ENCODE results near the gene ZIC1. TPM values are rescaled to one million over a fixed set of nuclear protein-coding genes. Genes with fewer than 3 reads are reported as not detected.

Gene ZIC1
- total RNA-seq, 1 experiment from 2014 or later = not detected

- CTCF ChIA-PET = no interaction called here
- no peaks in the 10 kb centered on the region for H3K27me3 ChIP-seq (ENCODE audit: insufficient read depth, low read depth)
Measured at GRCh38 chr3:147387291-147387884, 21.8 kb upstream of the ZIC1 start.

DNA sequence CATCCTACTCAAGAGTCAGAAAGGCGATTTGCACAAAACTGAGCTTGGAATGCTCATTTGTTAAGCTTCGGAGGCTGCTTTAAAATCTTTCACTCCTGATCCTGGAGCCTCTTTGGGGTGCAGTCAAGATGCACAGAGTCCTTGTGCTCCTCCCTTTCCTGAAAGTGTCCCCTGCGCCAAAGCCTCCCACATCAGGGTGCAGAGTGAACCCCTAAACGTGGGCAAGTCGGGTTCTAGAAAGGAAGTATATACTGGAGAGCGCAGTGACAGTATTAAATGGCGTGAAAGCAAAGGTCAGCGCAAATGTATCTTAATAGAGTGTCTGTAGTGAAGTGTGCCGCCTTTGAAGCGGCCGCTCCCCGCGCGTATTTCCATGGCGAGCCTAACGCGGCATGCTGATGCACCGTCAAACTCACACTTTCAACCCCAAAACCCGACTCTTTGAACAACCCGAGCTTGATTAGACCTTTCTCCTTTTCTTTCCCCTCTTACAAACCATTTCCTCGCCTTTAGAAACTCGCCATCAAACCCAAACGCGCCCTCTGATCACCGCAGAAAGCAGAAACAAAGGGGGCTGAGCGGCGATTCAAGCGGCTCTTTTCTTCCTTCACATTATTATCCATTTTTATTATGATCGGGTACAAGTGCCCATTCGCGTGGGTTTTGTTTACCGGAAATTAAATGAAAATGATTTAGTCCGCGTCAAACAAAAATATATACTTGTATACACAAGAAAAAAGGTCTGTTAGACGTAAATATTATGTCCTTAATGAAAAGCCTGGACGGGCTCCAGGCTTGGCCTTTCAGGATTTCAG is 21.1 kb upstream of the ZIC1 start:
- DNase-seq = no peak
- BruUV-seq (replicated peaks) = no TSS peak
- Histone ChIP-seq H4K20me1 (ENCODE audit: insufficient read depth) (no peaks in the 10 kb centered on the region), H2AFZ (no peak overlapping the region), H3K27ac (no peak overlapping the region), H3F3A (ENCODE audit: insufficient read depth, low read depth) (no peaks in the 10 kb centered on the region), H3K9me3 (ENCODE audit: insufficient read depth, low read depth) (no peaks in the 10 kb centered on the region), H3K4me2 (no peak overlapping the region), H3K27me3 (ENCODE audit: insufficient read depth, low read depth) (no peaks in the 10 kb centered on the region), H3K4me3 (no peak overlapping the region), H3K9me2 (ENCODE audit: insufficient read depth) (no peaks in the 10 kb centered on the region), H3K4me1 (replicated peaks; ENCODE audit: insufficient read depth) (no peaks in the 10 kb centered on the region), H3K36me3 (ENCODE audit: low read depth) (no peaks in the 10 kb centered on the region), H3K79me2 (ENCODE audit: low read depth) (no peaks in the 10 kb centered on the region)
- ChIA-PET CTCF (no interaction called here), POLR2A (ENCODE audit: unreplicated experiment) (no interaction called here)
- intact Hi-C loops (cut with micrococcal nuclease; ENCODE audit: unreplicated experiment) = no loop called here
- TF ChIP-seq, protein P1, sequence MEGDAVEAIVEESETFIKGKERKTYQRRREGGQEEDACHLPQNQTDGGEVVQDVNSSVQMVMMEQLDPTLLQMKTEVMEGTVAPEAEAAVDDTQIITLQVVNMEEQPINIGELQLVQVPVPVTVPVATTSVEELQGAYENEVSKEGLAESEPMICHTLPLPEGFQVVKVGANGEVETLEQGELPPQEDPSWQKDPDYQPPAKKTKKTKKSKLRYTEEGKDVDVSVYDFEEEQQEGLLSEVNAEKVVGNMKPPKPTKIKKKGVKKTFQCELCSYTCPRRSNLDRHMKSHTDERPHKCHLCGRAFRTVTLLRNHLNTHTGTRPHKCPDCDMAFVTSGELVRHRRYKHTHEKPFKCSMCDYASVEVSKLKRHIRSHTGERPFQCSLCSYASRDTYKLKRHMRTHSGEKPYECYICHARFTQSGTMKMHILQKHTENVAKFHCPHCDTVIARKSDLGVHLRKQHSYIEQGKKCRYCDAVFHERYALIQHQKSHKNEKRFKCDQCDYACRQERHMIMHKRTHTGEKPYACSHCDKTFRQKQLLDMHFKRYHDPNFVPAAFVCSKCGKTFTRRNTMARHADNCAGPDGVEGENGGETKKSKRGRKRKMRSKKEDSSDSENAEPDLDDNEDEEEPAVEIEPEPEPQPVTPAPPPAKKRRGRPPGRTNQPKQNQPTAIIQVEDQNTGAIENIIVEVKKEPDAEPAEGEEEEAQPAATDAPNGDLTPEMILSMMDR (conservative IDR thresholded peaks at IDR 0.05) = no peak
- no peak for TF ChIP-seq EZH2 (IDR thresholded peaks at IDR 0.05; ENCODE audit: low read depth)

More at GRCh38 chr3:147387291-147387884, 21.8 kb upstream of the ZIC1 start:
- TF ChIP-seq, protein P1 (conservative IDR thresholded peaks at IDR 0.05) = no peak
- no peak for TF ChIP-seq EZH2 (IDR thresholded peaks at IDR 0.05; ENCODE audit: low read depth)
- H4K20me1 ChIP-seq (ENCODE audit: insufficient read depth) = no peaks in the 10 kb centered on the region
- H3K9me2 ChIP-seq (ENCODE audit: insufficient read depth) = no peaks in the 10 kb centered on the region
- no TSS peak for BruUV-seq (replicated peaks)
- intact Hi-C loops (cut with micrococcal nuclease; ENCODE audit: unreplicated experiment) = no loop called here
- no peaks in the 10 kb centered on the region for H3K9me3 ChIP-seq (ENCODE audit: insufficient read depth, low read depth)
- H3F3A ChIP-seq (ENCODE audit: insufficient read depth, low read depth) = no peaks in the 10 kb centered on the region
- H3K79me2 ChIP-seq (ENCODE audit: low read depth) = no peaks in the 10 kb centered on the region
- no peak overlapping the region for H3K4me2 ChIP-seq
- no peak overlapping the region for H3K4me3 ChIP-seq
- no peak overlapping the region for H3K27ac ChIP-seq
- no peaks in the 10 kb centered on the region for H3K36me3 ChIP-seq (ENCODE audit: low read depth)
- H3K4me1 ChIP-seq (replicated peaks; ENCODE audit: insufficient read depth) = no peaks in the 10 kb centered on the region
- no peak for DNase-seq
- H2AFZ ChIP-seq = no peak overlapping the region
- POLR2A ChIA-PET (ENCODE audit: unreplicated experiment) = no interaction called here

DNA sequence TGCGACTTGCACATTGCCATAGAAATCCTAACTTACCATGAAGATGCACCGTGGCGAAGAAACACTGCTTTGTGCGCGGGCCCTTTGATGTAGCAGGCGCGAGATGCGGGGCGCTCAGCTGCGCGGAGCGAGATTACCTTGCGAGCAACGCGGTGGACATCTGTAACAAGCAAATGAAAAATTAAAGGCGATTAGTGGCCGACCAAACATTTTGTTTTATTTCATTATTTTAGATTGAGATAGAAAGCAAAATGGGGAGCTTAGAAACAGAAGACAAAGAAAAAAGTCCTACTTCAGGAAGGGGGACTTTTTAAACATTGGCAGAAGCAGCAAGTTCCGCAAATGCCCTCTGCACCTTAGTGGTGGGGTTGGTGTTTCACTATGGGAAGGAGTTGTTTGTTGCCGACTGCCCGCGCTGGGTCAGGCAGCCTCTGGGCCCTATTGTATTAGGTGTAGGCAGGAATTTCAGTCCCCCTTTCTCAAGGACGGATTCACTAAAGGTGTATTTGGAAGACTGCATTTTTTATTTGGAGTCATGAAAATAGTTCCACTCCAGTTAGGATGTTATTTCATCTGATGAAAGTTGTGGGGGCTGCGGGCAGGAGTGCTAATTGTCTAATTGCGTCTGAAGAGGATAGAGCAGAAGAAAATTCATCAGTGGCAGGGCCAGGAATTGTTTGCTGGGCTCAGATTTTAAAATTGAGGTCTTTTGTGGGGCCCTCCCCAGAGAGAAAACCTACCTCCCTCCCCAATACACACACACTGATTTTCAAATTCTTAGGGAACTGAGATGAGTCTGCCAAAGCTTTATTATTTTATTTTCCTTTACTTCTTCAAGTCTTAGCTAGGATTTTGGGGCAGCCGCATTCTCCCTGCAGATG is 20.2 kb upstream of the ZIC1 start:
- H3K4me1 ChIP-seq (replicated peaks; ENCODE audit: insufficient read depth) = no peaks in the 10 kb centered on the region
- no peaks in the 10 kb centered on the region for H3K27me3 ChIP-seq (ENCODE audit: insufficient read depth, low read depth)
- no peak overlapping the region for H2AFZ ChIP-seq
- intact Hi-C loops (cut with micrococcal nuclease; ENCODE audit: unreplicated experiment) = no loop called here
- TF ChIP-seq, protein P1 (conservative IDR thresholded peaks at IDR 0.05) = no peak
- no peak for TF ChIP-seq EZH2 (IDR thresholded peaks at IDR 0.05; ENCODE audit: low read depth)
- no peaks in the 10 kb centered on the region for H3K9me2 ChIP-seq (ENCODE audit: insufficient read depth)
- H3K9me3 ChIP-seq (ENCODE audit: insufficient read depth, low read depth) = no peaks in the 10 kb centered on the region
- ChIA-PET POLR2A (ENCODE audit: unreplicated experiment) (no interaction called here), CTCF (no interaction called here)
- no TSS peak for BruUV-seq (replicated peaks)
- no peaks in the 10 kb centered on the region for H3K36me3 ChIP-seq (ENCODE audit: low read depth)
- no peaks in the 10 kb centered on the region for H3K79me2 ChIP-seq (ENCODE audit: low read depth)
- no peaks in the 10 kb centered on the region for H4K20me1 ChIP-seq (ENCODE audit: insufficient read depth)
- H3K4me2 ChIP-seq = no peak overlapping the region
- no peak for DNase-seq
- no peak overlapping the region for H3K27ac ChIP-seq
- H3K4me3 ChIP-seq = no peak overlapping the region
- H3F3A ChIP-seq (ENCODE audit: insufficient read depth, low read depth) = no peaks in the 10 kb centered on the region

Data from PC-9 (cell line).